Amniotic epithelial cell (primary cell): ENCODE results near the gene TBC1D21.

Source experiments
- DNase-seq: peaks from one replicate; pipeline ENCODE4 v3.0.0-alpha.2; 2010; ENCODE audit warnings: low read depth

The TBC1D21 gene

DNA sequence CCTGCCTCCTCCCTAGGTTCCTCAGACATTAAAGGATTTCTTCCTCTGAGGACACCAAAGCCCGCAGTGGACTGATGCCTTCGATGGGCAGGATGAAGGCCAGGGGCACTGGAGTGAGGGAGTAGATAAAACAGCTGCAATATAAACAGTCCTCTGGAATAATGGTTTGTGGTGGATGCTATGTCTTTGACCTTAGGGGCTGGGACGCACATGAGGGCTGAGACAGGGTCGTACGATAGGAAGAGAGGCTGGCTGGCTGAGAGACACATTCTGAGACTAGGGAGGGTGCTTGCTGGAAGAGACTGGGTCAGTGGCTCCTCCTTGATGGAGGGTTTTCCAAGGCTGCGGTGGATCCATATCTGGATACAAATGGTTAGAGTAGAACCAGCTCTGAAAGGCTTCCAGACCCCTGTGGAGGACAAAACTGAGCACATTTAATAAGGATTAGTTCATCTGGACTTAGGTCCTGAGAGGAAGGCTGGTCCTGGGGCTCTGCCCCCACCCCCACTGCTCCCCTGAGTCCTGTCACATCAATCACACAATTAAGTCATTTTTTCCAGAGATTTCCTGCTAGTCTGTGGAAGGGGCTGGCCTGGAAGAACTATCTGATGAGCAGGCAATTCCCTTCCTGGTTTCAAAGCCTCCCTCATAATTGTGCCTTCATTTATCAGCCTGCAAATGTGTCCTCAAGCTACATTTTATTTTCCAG lies 15.8 kb downstream of the TBC1D21 start:
- DNase-seq: no peak

GRCh38 chr15:73889762-73890124 lies 16.4 kb downstream of the TBC1D21 start:
- no peak for DNase-seq

- no peak for DNase-seq
Measured at GRCh38 chr15:73891328-73892315, 18.3 kb downstream of the TBC1D21 start.

DNA sequence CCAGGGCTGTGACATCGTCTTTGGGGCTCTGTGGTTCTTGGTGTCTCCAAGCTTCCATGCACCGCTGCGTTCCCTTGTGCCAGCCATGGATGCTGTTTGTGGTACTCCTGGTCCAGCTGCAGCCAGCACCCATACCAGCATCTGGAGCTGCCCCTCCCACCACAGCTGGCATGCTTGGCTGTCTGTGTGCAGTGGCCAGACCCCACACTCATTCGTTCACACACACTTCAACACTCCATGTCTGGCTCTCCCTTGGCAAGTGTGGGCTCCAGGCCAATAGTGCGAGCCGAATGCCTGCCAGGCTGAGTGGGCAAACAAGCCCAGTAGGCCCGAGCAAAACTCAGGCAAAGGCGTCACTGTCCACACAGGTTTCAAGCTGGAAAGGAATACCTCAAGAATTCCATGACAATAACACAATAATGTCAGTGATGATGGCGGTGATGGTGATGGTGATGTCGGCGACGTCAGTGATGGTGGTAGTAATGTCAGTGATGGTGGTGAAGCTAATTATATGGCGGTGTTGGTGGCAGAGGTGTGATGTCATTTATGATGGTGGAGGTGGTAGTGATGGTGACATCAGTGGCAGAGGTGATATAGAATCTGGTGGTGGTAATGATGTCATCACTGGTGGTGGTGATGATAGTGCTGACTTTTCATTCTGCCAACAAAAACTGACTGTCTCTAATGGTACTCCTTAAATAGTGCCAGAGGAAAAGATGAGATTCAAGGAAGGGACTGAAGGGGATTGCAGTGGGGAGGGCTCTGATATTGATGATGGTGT lies 19.3 kb downstream of the TBC1D21 start:
- no peak for DNase-seq

DNA sequence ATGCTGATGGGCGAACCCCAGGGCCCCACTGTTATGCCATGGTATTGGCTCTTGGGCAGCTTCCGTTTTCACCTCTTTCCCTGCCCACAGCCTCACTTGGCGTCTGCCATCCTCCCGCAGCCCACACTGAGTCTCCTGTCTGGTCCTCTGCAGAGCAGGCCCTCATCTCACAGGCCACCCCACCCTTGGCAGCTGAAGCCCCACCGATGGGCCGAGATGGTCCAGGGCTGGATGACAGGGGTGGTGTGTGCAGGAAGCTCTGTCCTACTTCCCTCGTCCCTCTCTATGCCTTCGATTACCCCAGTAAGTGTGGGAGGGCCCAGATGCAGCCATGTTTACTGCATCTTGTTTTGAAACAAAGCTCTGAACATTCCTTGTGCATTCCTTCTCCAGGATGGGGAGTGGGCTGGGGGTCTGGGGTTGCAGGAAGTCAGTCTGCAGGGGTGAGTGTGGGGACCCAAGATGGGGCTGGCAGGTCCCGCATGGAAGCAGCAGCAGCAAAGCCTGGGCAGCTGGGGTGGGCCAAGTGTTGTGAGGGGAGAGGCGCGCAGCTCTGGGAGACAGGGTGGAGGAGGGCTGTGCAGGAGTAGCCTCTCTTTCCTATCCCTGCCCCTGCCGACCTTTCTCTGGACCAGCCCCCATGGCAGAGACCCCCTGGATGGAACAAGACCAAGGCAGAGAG lies 20.9 kb downstream of the TBC1D21 start:
- no peak for DNase-seq

- peak; percentile 91 for DNase-seq
Measured at GRCh38 chr15:73897441-73898261, 24.3 kb downstream of the TBC1D21 start.

GRCh38 chr15:73899197-73900094 lies 26.1 kb downstream of the TBC1D21 start:
- no peak for DNase-seq

GRCh38 chr15:73900095-73900712 lies 26.8 kb downstream of the TBC1D21 start:
- DNase-seq: peak; percentile 26

- no peak for DNase-seq
Measured at GRCh38 chr15:73901126-73901810, 27.9 kb downstream of the TBC1D21 start.

DNA sequence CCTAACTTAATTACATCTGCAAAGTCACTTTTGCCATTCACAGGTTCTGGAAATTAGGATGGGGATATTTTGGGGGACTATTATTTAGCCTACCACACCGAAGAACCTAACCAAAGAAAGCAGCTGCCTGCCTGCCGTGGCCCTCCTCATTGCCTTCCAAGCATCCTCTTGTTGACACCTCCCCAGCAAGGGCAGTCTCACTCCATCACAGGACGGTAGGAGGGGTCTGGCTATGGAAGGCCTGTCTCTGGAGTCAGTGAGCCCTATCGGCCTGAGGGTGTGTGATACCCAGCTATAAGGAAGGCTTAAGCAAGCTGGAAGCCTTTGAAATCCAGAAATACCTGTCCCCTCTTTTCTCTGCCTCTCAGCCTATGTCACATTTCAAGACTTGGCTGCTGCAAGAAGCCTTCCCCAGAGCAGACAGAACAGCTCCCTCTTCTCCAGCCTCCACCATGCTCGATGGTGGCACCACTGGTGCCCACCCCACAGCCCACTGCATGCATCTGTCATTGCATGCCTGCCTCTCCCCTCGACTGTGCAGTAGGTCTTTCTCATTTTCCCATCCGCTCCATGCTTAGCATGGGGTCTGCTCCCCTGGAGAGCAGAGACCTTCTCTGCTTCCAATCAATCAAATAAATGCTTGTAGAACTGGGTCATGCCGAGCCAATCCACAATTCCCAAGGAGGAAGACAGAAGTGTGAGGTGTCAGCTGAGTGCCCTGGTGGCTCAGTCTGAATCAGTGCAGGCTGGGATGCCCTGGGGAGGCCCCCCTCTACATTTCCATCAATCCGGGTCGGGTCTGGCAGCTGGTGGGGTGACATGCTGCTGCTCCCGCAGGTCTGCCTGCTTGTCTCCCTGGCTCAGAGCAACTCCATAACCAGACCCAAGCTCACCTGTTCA lies 29.0 kb downstream of the TBC1D21 start:
- no peak for DNase-seq

DNA sequence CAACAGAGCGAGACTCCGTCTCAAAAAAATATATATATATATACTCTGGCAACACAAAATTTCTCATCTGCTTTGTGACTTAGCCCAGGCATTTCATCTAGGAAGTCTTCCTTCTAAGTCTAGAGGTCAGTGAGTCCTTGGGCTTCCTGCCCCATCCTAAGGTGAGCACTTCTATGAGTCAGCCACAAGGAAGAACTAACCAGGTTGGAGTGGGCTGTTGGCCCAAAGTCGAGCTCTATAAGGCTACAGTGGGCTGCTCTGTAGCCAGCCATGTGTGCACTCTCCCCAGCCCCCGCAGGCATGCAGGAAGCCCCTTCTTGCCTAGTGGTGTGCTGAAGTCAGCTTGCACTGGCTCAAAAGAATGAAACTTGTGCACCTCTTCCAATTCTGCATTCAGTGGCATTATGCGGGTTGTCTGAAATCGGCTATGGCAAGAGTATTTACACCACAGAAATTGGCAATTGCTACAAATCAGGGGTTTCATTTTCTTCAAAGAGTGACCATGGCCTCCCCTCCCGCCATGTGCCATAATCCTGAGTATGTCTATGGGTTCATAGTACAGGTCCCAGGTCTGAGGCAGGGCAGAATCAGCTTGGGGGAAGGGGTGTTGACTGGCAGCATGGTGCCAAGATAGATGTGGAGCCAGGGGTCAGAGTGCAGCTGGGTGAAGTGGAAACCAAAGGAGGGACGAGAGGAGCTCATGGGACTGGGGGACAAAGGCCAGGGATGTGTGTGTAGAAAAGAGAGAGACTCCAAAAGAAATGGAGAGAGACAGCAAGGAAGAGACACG lies 30.9 kb downstream of the TBC1D21 start:
- no peak for DNase-seq

- DNase-seq: no peak
Measured at GRCh38 chr15:73905225-73905827, 32.0 kb downstream of the TBC1D21 start.

DNA sequence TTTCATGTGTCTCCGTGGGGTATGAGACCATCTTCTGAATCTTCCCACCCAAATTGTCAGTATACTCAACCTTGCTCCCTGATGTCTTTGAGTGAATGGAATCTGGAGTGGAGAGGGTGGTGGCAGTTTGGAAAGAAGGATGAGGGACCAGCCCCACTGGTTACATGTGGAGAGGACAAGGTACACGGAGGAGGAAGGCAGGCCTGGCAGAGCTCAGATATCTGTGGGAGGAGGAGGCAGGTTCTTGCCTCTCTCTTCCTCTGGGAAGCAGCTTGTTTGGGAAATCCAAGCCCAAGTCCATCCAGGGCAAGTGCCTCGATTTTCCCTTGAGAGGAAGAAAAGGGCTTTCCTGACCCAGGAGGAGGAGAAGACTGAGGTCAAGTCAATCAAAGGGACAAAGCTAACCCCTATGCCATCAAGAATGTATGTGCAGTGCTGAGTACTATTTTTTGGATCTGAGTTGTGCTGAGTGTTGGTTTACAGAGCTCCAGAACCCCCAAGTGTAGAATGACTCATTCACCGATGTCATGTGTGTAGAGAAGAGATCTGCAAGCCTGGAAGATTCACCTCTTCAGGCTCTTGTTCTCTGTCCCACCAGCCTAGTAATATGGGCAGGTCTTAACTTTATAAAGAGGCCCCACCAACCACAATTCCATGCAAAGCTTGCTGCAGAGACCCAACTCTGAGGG lies 33.1 kb downstream of the TBC1D21 start:
- peak; percentile 29 for DNase-seq

DNA sequence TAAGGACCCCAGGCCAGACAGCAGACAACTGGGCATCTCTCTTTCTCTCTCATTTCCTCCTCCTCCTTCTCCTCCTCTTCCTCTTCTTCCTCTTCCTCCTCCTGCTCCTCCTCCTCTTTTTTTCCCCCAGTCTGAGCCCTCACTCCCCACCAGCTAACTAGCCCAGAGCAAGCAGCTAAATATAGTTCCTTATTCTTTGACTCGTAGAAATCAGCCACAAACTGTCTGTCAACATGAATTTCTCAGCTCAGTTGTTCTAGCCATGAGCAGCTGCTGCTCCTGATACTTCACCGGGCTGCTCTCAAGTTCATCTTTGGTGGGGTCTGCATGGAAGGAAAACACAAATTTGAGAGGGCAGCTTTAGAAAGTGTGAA lies 33.7 kb downstream of the TBC1D21 start:
- no peak for DNase-seq

GRCh38 chr15:73908030-73908821 lies 34.9 kb downstream of the TBC1D21 start:
- peak; percentile 57 for DNase-seq
